ENCODE data around the gene YOD1.

DNA sequence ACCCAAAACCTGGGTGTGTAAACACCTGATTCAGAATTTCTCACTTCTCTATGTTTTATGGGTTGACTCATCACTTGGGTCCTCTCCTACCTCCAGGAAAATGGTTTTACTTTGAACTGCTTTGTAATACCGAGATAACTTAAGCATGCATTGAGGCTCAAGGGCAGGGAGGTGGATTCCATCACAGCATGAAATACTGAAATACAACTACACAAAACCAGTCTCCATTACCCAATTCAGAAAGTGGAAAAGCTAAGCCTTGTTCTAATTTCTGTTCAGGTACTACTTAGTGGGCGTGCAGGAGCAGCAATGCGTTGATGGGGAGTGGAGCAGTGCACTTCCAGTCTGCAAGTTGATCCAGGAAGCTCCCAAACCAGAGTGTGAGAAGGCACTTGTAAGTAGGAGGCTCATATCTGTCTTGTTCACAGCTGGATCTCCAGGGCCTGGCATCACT, 46.9 kb upstream of the YOD1 start:
- TF ChIP-seq ESRRA (CRISPR knock-in tag; IDR thresholded peaks at IDR 0.05; ENCODE audit: low read depth) (no peak), ZNF768 (CRISPR knock-in tag; IDR thresholded peaks at IDR 0.05) (no peak), RXRB (CRISPR knock-in tag; IDR thresholded peaks at IDR 0.05; ENCODE audit: borderline replicate concordance) (no peak), SP1 (IDR thresholded peaks at IDR 0.05) (no peak), SP1 (CRISPR knock-in tag; IDR thresholded peaks at IDR 0.05) (no peak), PCBP1 (IDR thresholded peaks at IDR 0.05; ENCODE audit: borderline replicate concordance, low read depth, low read length) (no peak)
- TF ChIP-seq, protein P1, sequence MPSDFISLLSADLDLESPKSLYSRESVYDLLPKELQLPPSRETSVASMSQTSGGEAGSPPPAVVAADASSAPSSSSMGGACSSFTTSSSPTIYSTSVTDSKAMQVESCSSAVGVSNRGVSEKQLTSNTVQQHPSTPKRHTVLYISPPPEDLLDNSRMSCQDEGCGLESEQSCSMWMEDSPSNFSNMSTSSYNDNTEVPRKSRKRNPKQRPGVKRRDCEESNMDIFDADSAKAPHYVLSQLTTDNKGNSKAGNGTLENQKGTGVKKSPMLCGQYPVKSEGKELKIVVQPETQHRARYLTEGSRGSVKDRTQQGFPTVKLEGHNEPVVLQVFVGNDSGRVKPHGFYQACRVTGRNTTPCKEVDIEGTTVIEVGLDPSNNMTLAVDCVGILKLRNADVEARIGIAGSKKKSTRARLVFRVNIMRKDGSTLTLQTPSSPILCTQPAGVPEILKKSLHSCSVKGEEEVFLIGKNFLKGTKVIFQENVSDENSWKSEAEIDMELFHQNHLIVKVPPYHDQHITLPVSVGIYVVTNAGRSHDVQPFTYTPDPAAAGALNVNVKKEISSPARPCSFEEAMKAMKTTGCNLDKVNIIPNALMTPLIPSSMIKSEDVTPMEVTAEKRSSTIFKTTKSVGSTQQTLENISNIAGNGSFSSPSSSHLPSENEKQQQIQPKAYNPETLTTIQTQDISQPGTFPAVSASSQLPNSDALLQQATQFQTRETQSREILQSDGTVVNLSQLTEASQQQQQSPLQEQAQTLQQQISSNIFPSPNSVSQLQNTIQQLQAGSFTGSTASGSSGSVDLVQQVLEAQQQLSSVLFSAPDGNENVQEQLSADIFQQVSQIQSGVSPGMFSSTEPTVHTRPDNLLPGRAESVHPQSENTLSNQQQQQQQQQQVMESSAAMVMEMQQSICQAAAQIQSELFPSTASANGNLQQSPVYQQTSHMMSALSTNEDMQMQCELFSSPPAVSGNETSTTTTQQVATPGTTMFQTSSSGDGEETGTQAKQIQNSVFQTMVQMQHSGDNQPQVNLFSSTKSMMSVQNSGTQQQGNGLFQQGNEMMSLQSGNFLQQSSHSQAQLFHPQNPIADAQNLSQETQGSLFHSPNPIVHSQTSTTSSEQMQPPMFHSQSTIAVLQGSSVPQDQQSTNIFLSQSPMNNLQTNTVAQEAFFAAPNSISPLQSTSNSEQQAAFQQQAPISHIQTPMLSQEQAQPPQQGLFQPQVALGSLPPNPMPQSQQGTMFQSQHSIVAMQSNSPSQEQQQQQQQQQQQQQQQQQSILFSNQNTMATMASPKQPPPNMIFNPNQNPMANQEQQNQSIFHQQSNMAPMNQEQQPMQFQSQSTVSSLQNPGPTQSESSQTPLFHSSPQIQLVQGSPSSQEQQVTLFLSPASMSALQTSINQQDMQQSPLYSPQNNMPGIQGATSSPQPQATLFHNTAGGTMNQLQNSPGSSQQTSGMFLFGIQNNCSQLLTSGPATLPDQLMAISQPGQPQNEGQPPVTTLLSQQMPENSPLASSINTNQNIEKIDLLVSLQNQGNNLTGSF (CRISPR knock-in tag; IDR thresholded peaks at IDR 0.05) = no peak
- TF ChIP-seq, protein P2, sequence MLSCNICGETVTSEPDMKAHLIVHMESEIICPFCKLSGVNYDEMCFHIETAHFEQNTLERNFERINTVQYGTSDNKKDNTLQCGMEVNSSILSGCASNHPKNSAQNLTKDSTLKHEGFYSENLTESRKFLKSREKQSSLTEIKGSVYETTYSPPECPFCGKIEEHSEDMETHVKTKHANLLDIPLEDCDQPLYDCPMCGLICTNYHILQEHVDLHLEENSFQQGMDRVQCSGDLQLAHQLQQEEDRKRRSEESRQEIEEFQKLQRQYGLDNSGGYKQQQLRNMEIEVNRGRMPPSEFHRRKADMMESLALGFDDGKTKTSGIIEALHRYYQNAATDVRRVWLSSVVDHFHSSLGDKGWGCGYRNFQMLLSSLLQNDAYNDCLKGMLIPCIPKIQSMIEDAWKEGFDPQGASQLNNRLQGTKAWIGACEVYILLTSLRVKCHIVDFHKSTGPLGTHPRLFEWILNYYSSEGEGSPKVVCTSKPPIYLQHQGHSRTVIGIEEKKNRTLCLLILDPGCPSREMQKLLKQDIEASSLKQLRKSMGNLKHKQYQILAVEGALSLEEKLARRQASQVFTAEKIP (CRISPR knock-in tag; IDR thresholded peaks at IDR 0.05; ENCODE audit: borderline replicate concordance) = no peak
- TF ChIP-seq, protein P3, sequence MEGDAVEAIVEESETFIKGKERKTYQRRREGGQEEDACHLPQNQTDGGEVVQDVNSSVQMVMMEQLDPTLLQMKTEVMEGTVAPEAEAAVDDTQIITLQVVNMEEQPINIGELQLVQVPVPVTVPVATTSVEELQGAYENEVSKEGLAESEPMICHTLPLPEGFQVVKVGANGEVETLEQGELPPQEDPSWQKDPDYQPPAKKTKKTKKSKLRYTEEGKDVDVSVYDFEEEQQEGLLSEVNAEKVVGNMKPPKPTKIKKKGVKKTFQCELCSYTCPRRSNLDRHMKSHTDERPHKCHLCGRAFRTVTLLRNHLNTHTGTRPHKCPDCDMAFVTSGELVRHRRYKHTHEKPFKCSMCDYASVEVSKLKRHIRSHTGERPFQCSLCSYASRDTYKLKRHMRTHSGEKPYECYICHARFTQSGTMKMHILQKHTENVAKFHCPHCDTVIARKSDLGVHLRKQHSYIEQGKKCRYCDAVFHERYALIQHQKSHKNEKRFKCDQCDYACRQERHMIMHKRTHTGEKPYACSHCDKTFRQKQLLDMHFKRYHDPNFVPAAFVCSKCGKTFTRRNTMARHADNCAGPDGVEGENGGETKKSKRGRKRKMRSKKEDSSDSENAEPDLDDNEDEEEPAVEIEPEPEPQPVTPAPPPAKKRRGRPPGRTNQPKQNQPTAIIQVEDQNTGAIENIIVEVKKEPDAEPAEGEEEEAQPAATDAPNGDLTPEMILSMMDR (CRISPR knock-in tag; IDR thresholded peaks at IDR 0.05) = no peak
- TF ChIP-seq, protein P4, sequence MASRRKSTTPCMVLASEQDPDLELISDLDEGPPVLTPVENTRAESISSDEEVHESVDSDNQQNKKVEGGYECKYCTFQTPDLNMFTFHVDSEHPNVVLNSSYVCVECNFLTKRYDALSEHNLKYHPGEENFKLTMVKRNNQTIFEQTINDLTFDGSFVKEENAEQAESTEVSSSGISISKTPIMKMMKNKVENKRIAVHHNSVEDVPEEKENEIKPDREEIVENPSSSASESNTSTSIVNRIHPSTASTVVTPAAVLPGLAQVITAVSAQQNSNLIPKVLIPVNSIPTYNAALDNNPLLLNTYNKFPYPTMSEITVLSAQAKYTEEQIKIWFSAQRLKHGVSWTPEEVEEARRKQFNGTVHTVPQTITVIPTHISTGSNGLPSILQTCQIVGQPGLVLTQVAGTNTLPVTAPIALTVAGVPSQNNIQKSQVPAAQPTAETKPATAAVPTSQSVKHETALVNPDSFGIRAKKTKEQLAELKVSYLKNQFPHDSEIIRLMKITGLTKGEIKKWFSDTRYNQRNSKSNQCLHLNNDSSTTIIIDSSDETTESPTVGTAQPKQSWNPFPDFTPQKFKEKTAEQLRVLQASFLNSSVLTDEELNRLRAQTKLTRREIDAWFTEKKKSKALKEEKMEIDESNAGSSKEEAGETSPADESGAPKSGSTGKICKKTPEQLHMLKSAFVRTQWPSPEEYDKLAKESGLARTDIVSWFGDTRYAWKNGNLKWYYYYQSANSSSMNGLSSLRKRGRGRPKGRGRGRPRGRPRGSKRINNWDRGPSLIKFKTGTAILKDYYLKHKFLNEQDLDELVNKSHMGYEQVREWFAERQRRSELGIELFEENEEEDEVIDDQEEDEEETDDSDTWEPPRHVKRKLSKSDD (CRISPR knock-in tag; IDR thresholded peaks at IDR 0.05; ENCODE audit: low read depth) = no peak
- TF ChIP-seq, protein P5, sequence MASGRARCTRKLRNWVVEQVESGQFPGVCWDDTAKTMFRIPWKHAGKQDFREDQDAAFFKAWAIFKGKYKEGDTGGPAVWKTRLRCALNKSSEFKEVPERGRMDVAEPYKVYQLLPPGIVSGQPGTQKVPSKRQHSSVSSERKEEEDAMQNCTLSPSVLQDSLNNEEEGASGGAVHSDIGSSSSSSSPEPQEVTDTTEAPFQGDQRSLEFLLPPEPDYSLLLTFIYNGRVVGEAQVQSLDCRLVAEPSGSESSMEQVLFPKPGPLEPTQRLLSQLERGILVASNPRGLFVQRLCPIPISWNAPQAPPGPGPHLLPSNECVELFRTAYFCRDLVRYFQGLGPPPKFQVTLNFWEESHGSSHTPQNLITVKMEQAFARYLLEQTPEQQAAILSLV (CRISPR knock-in tag; IDR thresholded peaks at IDR 0.05; ENCODE audit: borderline replicate concordance) = no peak
